Lower leg skin (tissue), 4 donors: ENCODE results near the gene LPIN3. TPM values are rescaled to one million over a fixed set of nuclear protein-coding genes. Genes with fewer than 3 reads are reported as not detected.

Experiments used
- DNase-seq, 2 donors: peaks; one replicate each; pipeline ENCODE4 v3.0.0-alpha.2; 2019; ENCODE audit warnings: low spot score in 2 of 2
- H3K4me3 ChIP-seq: fragments of 200-600 bp; sonication (generic); 2 replicates; pipeline ENCODE4 v1.5.1; 2017; ENCODE audit warnings: mild to moderate bottlenecking, low read depth; ENCODE audit not compliant: poor library complexity, severe bottlenecking
- POLR2A ChIP-seq, 2 donors: fragments of 450-650 bp; IDR thresholded peaks; one replicate each; pipeline ENCODE4 v1.6.1; 2016 to 2017; ENCODE audit warnings: antibody characterized with exemption in 2 of 2, mild to moderate bottlenecking in 1 of 2, moderate library complexity in 1 of 2
- WGBS, 2 donors: methylation state at CpG; one replicate each; pipeline ENCODE4 v1.1.5; 2018; 5-methylcytosine and 5-hydroxymethylcytosine counted together
- intact Hi-C: fragments of 100-400 bp; cut with DNase I; formaldehyde crosslinking; loops from one replicate; pipeline ENCODE4 v1.15.0; 2023; ENCODE audit warnings: low total_unique reads
- total RNA-seq, 4 donors: library from RNA; depleted of rRNA; stranded (reverse); fragments of >200 nt; gene quantifications; one replicate each; pipeline ENCODE4 v1.1.0, GENCODE V29; 2016
- TF ChIP-seq, protein P1 (sequence below), 3 donors: fragments of 450-650 bp; IDR thresholded peaks; one replicate each; pipeline ENCODE4 v1.5.1; 2016; ENCODE audit warnings: antibody characterized with exemption in 3 of 3, mild to moderate bottlenecking in 3 of 3, moderate library complexity in 2 of 3

Gene LPIN3
- total RNA-seq, 4 donors from 2014 or later = 53.3 to 135 (median 66.6) TPM

- TF ChIP-seq POLR2A (IDR thresholded peaks at IDR 0.05) = no peak
- TF ChIP-seq, protein P1, sequence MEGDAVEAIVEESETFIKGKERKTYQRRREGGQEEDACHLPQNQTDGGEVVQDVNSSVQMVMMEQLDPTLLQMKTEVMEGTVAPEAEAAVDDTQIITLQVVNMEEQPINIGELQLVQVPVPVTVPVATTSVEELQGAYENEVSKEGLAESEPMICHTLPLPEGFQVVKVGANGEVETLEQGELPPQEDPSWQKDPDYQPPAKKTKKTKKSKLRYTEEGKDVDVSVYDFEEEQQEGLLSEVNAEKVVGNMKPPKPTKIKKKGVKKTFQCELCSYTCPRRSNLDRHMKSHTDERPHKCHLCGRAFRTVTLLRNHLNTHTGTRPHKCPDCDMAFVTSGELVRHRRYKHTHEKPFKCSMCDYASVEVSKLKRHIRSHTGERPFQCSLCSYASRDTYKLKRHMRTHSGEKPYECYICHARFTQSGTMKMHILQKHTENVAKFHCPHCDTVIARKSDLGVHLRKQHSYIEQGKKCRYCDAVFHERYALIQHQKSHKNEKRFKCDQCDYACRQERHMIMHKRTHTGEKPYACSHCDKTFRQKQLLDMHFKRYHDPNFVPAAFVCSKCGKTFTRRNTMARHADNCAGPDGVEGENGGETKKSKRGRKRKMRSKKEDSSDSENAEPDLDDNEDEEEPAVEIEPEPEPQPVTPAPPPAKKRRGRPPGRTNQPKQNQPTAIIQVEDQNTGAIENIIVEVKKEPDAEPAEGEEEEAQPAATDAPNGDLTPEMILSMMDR (IDR thresholded peaks at IDR 0.05) = no peak
- WGBS, 2 donors = 86 to 90% methylated on average over 5 of the region's 5 CpGs
- intact Hi-C loops = no loop called here
- no peak overlapping the region for H3K4me3 ChIP-seq
- DNase-seq = no peak
These were observed 35.7 kb downstream of the LPIN3 start for GRCh38 chr20:41376349-41376748.

DNA sequence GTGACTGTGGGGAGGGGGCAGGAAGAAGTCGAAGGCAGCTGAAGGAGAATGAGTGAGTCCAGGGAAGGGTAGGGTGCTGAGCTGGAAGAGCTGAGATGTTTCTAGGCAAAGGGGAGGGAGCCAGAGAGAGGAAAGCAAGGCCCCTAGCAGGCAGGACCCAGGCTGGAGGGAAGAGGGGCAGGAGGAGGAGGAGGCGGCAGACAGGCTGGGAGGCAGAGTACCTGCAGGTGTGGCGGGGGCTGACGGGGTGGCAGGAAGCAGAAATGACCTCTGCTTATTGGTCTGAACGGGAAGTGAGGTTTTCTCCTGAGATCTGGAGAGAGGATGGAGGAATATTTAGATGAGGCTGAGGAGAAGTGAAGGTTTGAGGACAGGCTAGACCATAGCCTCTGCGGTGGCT lies 36.7 kb downstream of the LPIN3 start:
- DNase-seq = no peak
- H3K4me3 ChIP-seq = no peak overlapping the region
- no peak for TF ChIP-seq POLR2A (IDR thresholded peaks at IDR 0.05)
- TF ChIP-seq, protein P1 (IDR thresholded peaks at IDR 0.05) = no peak
- intact Hi-C loops = no loop called here
- 78 to 80% methylated on average over 6 of the region's 6 CpGs for WGBS, 2 donors

- no peak for DNase-seq
- intact Hi-C loops = no loop called here
- TF ChIP-seq, protein P1 (IDR thresholded peaks at IDR 0.05) = no peak
- TF ChIP-seq POLR2A (IDR thresholded peaks at IDR 0.05) = no peak
- 71 to 86% methylated on average over 2 of the region's 2 CpGs for WGBS, 2 donors
- H3K4me3 ChIP-seq = no peak overlapping the region
These were observed 38.9 kb downstream of the LPIN3 start for GRCh38 chr20:41379551-41379950.

DNA sequence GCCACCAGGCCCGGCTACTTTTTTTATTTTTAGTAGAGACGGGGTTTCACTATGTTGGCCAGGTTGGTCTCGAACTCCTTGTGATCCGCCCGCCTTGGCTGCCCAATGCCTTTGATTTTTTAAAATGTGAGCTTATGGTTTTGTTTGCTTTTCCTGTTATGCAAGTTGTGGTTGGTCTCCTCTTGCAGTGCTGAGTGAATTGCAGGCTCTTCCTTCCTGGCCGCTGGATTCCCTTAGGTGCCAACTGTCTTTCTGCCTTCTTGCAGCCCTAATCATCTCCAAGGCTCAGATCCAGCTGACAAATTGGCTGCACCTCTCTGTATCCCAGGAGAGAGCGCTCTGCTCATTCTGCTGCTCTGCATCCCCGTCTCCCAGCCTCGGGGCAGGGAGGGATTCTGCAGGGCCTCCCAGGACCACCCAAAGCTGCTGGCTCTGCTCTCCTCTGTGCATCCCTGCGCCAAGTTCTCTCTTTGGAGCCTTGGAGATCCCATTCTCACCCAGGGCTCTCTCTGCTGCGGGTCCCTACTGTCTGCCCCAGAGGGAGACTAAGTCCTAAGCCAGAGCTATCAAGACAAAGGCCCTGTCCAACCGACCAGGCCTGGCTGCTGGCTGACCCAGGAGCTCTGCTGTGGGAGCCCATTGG lies 40.1 kb downstream of the LPIN3 start:
- no peak for TF ChIP-seq POLR2A (IDR thresholded peaks at IDR 0.05)
- TF ChIP-seq, protein P1 (IDR thresholded peaks at IDR 0.05) = no peak
- WGBS, 2 donors = 45% methylated on average over 12 of the region's 12 CpGs

DNA sequence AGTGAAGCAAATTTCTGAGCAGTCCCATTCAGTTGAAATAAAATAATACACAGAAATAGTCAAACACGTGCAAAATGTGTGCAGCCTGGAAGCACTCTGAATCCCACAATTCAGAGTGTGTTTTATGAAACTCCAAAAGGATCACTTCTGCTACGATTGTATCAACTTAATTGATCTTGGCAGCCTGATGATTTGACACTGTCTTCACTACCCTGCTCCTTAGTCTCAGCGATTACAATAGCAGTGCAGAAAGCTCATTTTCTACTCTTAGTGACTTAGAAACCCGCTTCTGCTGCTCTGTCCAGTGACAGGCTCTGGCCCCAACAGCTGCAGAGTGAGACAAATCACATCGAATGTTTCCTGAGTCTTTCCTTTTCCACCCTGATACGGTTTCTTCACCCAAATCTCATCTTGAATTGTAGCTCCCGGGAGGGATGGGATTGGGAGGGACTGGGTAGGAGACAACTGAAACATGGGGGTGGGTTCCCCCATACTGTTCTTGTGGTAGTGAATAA lies 42.2 kb downstream of the LPIN3 start:
- 59 to 67% methylated on average over 7 of the region's 7 CpGs for WGBS, 2 donors
- DNase-seq = no peak
- no peak for TF ChIP-seq POLR2A (IDR thresholded peaks at IDR 0.05)
- TF ChIP-seq, protein P1 (IDR thresholded peaks at IDR 0.05) = no peak
- intact Hi-C loops = no loop called here
- no peak overlapping the region for H3K4me3 ChIP-seq

More for the DNA sequence above, 40.1 kb downstream of the LPIN3 start:
- DNase-seq = no peak
- intact Hi-C loops = no loop called here
- H3K4me3 ChIP-seq = no peak overlapping the region
